ENCODE measurements around the gene RASA3. TPM values are rescaled to one million over a fixed set of nuclear protein-coding genes. Genes with fewer than 3 reads are reported as not detected.

Gene RASA3
- total RNA-seq, 4 donors from 2014 or later = 25.0 to 43.1 (median 30.2) TPM

- TF ChIP-seq, protein P1, sequence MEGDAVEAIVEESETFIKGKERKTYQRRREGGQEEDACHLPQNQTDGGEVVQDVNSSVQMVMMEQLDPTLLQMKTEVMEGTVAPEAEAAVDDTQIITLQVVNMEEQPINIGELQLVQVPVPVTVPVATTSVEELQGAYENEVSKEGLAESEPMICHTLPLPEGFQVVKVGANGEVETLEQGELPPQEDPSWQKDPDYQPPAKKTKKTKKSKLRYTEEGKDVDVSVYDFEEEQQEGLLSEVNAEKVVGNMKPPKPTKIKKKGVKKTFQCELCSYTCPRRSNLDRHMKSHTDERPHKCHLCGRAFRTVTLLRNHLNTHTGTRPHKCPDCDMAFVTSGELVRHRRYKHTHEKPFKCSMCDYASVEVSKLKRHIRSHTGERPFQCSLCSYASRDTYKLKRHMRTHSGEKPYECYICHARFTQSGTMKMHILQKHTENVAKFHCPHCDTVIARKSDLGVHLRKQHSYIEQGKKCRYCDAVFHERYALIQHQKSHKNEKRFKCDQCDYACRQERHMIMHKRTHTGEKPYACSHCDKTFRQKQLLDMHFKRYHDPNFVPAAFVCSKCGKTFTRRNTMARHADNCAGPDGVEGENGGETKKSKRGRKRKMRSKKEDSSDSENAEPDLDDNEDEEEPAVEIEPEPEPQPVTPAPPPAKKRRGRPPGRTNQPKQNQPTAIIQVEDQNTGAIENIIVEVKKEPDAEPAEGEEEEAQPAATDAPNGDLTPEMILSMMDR (IDR thresholded peaks at IDR 0.05) = peak in 1 of 4 experiments; percentile 11
- TF ChIP-seq EP300 (IDR thresholded peaks at IDR 0.05) (no peak), POLR2A (IDR thresholded peaks at IDR 0.05) (no peak), POLR2AphosphoS5 (IDR thresholded peaks at IDR 0.05) (no peak)
- H3K4me1 ChIP-seq = no peaks in the 10 kb centered on the region
- H3K4me3 ChIP-seq = no peak overlapping the region
- peaks cover 0 to 86% of the 10 kb centered on the region in 2 donors for H3K36me3 ChIP-seq
- no peak for ATAC-seq
- H3K9me3 ChIP-seq = no peaks in the 10 kb centered on the region
- H3K27ac ChIP-seq = no peak overlapping the region
- H3K27me3 ChIP-seq = no peaks in the 10 kb centered on the region
- no CpG with 5 or more reads among the region's 29 CpGs for WGBS, 2 donors (ENCODE audit: low coverage in 1 of 2)
Observed at GRCh38 chr13:114017028-114017630, 115.3 kb downstream of the RASA3 start.

DNA sequence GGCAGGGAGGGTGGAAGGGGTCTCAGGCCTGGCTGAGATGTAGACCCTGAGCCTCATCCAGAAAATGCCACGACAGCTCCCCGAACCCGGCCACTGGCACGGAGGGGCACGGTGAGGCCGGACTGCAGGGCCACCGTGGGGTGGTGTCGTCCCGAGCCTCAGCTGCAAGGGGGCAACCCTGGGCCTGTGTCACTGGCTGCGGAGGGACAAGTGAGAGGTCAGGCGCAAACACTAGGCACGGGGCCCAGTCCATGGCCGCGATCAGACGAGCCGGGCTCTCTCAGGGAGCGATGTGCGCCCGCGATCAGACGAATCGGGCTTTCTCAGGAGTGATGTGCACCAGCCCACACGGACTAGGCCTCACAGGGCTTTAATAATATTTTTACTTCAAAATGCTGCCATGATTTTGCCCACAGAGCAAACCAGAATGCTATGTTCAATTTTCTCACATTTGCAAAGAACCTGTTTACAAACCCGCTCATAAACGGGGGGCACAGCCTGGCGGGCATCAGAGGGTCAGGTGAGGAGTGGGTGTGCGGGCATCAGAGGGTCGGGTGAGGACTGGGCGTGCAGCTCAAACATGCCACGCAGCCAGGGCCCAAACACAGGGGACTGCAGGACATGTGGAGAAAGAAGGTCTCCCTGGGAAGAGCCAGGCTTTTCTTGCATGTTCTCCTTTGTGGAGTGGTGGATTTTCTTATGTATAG is 115.9 kb downstream of the RASA3 start:
- no peak for TF ChIP-seq POLR2AphosphoS5 (IDR thresholded peaks at IDR 0.05)
- TF ChIP-seq EP300 (IDR thresholded peaks at IDR 0.05) = no peak
- TF ChIP-seq POLR2A (IDR thresholded peaks at IDR 0.05) = no peak
- TF ChIP-seq, protein P1 (IDR thresholded peaks at IDR 0.05) = no peak
- no peaks in the 10 kb centered on the region for H3K9me3 ChIP-seq
- WGBS, 2 donors (ENCODE audit: low coverage in 1 of 2) = 82 to 90% methylated on average over 3 to 7 of the region's 30 CpGs
- ATAC-seq = no peak
- no peaks in the 10 kb centered on the region for H3K4me1 ChIP-seq
- H3K36me3 ChIP-seq = peaks cover 0 to 86% of the 10 kb centered on the region in 2 donors
- no peaks in the 10 kb centered on the region for H3K27me3 ChIP-seq
- H3K27ac ChIP-seq = no peak overlapping the region
- H3K4me3 ChIP-seq = no peak overlapping the region

- Histone ChIP-seq H3K27ac (no peak overlapping the region), H3K4me3 (no peak overlapping the region), H3K36me3 (peaks cover 0 to 86% of the 10 kb centered on the region in 2 donors), H3K4me1 (no peaks in the 10 kb centered on the region), H3K27me3 (no peaks in the 10 kb centered on the region), H3K9me3 (no peaks in the 10 kb centered on the region)
- no peak for TF ChIP-seq EP300 (IDR thresholded peaks at IDR 0.05)
- no peak for TF ChIP-seq POLR2A (IDR thresholded peaks at IDR 0.05)
- TF ChIP-seq POLR2AphosphoS5 (IDR thresholded peaks at IDR 0.05) = no peak
- TF ChIP-seq, protein P1 (IDR thresholded peaks at IDR 0.05) = no peak
- 76 to 91% methylated on average over 9 to 10 of the region's 11 CpGs for WGBS, 2 donors (ENCODE audit: low coverage in 1 of 2)
- peak; percentile 29 for ATAC-seq
Observed at GRCh38 chr13:114015969-114016295, 116.5 kb downstream of the RASA3 start.

DNA sequence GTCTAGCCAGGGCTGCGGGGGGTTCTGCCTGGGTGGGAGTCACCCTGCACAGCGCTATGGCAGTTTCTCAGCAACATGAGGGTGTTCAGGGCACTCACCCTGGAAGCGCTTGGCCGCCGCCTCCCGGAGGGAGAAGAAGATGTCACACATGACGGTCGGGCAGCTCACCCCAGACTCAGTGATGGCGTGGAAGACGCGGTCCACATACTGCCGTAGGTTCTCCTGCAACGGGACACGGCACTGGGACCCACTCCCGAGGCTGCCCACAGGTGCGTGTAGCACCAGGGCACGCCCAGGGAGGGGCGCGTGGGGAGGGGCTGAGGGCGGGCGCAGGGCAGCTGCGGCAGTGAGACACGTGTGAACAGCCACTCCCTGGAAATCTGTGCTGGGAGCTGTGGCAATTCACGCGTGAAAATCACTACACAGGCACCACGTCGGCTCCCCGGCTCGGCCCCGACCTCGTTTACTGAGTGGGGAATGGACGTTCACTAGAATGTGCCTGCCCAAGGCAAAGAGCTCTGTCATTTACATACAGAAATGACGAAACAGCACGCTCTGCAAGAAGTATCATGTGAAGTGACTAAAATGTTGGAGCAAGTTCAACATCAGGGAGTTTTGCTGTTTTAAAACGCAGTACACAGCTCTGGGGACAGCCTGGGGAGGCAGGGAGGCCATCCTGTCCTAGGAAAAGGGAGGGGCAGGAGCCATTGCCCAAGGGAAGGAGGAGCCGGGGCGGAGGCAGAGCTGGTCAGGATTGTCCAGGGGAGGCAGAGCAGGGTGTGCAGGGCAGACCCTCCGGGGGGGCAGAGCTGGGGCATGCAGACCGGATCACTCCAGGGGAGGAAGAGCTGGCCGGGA is 117.1 kb downstream of the RASA3 start:
- peak; percentile 83 for ATAC-seq
- TF ChIP-seq POLR2AphosphoS5 (IDR thresholded peaks at IDR 0.05) (no peak), EP300 (IDR thresholded peaks at IDR 0.05) (no peak), POLR2A (IDR thresholded peaks at IDR 0.05) (no peak)
- TF ChIP-seq, protein P1 (IDR thresholded peaks at IDR 0.05) = no peak
- H3K4me1 ChIP-seq = no peaks in the 10 kb centered on the region
- no peaks in the 10 kb centered on the region for H3K9me3 ChIP-seq
- peak overlapping the region in 2 of 4 donors; percentile 1 to 11 for H3K27ac ChIP-seq
- no peak overlapping the region for H3K4me3 ChIP-seq
- H3K36me3 ChIP-seq = peaks cover 0 to 86% of the 10 kb centered on the region in 2 donors
- 80 to 88% methylated on average over 3 to 16 of the region's 40 CpGs for WGBS, 2 donors (ENCODE audit: low coverage in 1 of 2)
- no peaks in the 10 kb centered on the region for H3K27me3 ChIP-seq

Data from gastroesophageal sphincter (tissue), 4 donors.